ENCODE data around the gene GATA1. TPM values are rescaled to one million over a fixed set of nuclear protein-coding genes. Genes with fewer than 3 reads are reported as not detected.

Gene GATA1
- total RNA-seq, 1 experiment from 2014 or later = 0.34 TPM

DNA sequence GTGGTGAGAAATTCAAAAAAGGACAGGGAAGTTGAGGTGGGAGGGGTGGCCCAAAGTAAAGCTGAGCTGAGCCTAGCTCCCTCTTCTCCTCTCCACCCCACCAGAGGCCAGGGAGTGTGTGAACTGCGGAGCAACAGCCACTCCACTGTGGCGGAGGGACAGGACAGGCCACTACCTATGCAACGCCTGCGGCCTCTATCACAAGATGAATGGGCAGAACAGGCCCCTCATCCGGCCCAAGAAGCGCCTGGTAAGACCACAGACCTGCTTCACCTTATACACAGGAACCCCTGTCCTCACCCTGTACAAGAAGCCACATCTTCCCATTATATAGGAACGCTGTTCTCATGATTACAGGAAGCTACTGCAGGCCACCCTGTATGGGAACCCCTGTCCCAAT is 5.8 kb downstream of the GATA1 start:
- H2AFZ ChIP-seq (ENCODE audit: low read depth, low read length, poor library complexity, severe bottlenecking) = no peak overlapping the region
- TF ChIP-seq POLR2AphosphoS5 (IDR thresholded peaks at IDR 0.05; ENCODE audit: low read depth, low read length) = no peak
- TF ChIP-seq ELF1 (IDR thresholded peaks at IDR 0.05; ENCODE audit: borderline replicate concordance, low read depth) = no peak
- no peak for TF ChIP-seq EZH2phosphoT487 (IDR thresholded peaks at IDR 0.05; ENCODE audit: borderline replicate concordance)
- TF ChIP-seq SRF (IDR thresholded peaks at IDR 0.05; ENCODE audit: low read depth) = no peak
- TF ChIP-seq, protein P1, sequence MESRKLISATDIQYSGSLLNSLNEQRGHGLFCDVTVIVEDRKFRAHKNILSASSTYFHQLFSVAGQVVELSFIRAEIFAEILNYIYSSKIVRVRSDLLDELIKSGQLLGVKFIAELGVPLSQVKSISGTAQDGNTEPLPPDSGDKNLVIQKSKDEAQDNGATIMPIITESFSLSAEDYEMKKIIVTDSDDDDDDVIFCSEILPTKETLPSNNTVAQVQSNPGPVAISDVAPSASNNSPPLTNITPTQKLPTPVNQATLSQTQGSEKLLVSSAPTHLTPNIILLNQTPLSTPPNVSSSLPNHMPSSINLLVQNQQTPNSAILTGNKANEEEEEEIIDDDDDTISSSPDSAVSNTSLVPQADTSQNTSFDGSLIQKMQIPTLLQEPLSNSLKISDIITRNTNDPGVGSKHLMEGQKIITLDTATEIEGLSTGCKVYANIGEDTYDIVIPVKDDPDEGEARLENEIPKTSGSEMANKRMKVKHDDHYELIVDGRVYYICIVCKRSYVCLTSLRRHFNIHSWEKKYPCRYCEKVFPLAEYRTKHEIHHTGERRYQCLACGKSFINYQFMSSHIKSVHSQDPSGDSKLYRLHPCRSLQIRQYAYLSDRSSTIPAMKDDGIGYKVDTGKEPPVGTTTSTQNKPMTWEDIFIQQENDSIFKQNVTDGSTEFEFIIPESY (IDR thresholded peaks at IDR 0.05; ENCODE audit: extremely low read depth, insufficient replicate concordance, low read length) = no peak
- no peak for TF ChIP-seq FOSL1 (IDR thresholded peaks at IDR 0.05; ENCODE audit: low read depth)
- TF ChIP-seq, protein P2, sequence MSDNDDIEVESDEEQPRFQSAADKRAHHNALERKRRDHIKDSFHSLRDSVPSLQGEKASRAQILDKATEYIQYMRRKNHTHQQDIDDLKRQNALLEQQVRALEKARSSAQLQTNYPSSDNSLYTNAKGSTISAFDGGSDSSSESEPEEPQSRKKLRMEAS (IDR thresholded peaks at IDR 0.05) = no peak
- TF ChIP-seq, protein P3, sequence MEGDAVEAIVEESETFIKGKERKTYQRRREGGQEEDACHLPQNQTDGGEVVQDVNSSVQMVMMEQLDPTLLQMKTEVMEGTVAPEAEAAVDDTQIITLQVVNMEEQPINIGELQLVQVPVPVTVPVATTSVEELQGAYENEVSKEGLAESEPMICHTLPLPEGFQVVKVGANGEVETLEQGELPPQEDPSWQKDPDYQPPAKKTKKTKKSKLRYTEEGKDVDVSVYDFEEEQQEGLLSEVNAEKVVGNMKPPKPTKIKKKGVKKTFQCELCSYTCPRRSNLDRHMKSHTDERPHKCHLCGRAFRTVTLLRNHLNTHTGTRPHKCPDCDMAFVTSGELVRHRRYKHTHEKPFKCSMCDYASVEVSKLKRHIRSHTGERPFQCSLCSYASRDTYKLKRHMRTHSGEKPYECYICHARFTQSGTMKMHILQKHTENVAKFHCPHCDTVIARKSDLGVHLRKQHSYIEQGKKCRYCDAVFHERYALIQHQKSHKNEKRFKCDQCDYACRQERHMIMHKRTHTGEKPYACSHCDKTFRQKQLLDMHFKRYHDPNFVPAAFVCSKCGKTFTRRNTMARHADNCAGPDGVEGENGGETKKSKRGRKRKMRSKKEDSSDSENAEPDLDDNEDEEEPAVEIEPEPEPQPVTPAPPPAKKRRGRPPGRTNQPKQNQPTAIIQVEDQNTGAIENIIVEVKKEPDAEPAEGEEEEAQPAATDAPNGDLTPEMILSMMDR (IDR thresholded peaks at IDR 0.05 in 2 of 3, conservative IDR thresholded peaks at IDR 0.05 in 1 of 3; ENCODE audit: borderline replicate concordance in 1 of 3, insufficient read depth in 1 of 3, low read depth in 2 of 3, low read length in 2 of 3) = no peak
- TF ChIP-seq POLR2A (IDR thresholded peaks at IDR 0.05; ENCODE audit: borderline replicate concordance, extremely low read depth, insufficient read depth, insufficient read length) = no peak
- TF ChIP-seq, protein P4, sequence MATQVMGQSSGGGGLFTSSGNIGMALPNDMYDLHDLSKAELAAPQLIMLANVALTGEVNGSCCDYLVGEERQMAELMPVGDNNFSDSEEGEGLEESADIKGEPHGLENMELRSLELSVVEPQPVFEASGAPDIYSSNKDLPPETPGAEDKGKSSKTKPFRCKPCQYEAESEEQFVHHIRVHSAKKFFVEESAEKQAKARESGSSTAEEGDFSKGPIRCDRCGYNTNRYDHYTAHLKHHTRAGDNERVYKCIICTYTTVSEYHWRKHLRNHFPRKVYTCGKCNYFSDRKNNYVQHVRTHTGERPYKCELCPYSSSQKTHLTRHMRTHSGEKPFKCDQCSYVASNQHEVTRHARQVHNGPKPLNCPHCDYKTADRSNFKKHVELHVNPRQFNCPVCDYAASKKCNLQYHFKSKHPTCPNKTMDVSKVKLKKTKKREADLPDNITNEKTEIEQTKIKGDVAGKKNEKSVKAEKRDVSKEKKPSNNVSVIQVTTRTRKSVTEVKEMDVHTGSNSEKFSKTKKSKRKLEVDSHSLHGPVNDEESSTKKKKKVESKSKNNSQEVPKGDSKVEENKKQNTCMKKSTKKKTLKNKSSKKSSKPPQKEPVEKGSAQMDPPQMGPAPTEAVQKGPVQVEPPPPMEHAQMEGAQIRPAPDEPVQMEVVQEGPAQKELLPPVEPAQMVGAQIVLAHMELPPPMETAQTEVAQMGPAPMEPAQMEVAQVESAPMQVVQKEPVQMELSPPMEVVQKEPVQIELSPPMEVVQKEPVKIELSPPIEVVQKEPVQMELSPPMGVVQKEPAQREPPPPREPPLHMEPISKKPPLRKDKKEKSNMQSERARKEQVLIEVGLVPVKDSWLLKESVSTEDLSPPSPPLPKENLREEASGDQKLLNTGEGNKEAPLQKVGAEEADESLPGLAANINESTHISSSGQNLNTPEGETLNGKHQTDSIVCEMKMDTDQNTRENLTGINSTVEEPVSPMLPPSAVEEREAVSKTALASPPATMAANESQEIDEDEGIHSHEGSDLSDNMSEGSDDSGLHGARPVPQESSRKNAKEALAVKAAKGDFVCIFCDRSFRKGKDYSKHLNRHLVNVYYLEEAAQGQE (IDR thresholded peaks at IDR 0.05; ENCODE audit: low read depth) = no peak
- TF ChIP-seq SIN3A (IDR thresholded peaks at IDR 0.05; ENCODE audit: low read depth) = no peak
- no peaks in the 10 kb centered on the region for H3K9me3 ChIP-seq (ENCODE audit: control insufficient read depth in 1 of 2, insufficient read depth in 1 of 2, low read depth in 1 of 2, low read length in 2 of 2)
- ChIA-PET CTCF (no interaction called here), RAD21 (ENCODE audit: low non-redundant PET in 1 of 2, low total read pairs in 2 of 2, uncharacterized antibody in 2 of 2, unreplicated experiment in 2 of 2) (no interaction called here), POLR2A (no interaction called here)
- no peak for ATAC-seq
- no peak overlapping the region for H3K4me3 ChIP-seq (replicated peaks in 1 of 2; ENCODE audit: low read depth in 1 of 2, low read length in 2 of 2)
- no peaks in the 10 kb centered on the region for H4K20me1 ChIP-seq (ENCODE audit: insufficient read depth)
- DNase-seq (ENCODE audit: low read depth, low spot score) = no peak
- intact Hi-C loops (cut with micrococcal nuclease) = no loop called here
- H3K27me3 ChIP-seq (ENCODE audit: insufficient read depth, low read length) = no peaks in the 10 kb centered on the region
- H3K4me1 ChIP-seq (ENCODE audit: control insufficient read depth in 1 of 2, insufficient read depth in 2 of 2, low read length in 2 of 2) = peaks cover 11 to 19% of the 10 kb centered on the region in 2 experiments
- H3K27ac ChIP-seq (ENCODE audit: low read depth, low read length) = no peak overlapping the region
- no peak overlapping the region for H3K4me2 ChIP-seq (ENCODE audit: low read length)
- no peaks in the 10 kb centered on the region for H3K79me2 ChIP-seq (ENCODE audit: insufficient read depth, low read length)
- BruUV-seq (replicated peaks) = no TSS peak
- no peaks in the 10 kb centered on the region for H3K9me2 ChIP-seq (ENCODE audit: insufficient read depth)
- no peaks in the 10 kb centered on the region for H3K36me3 ChIP-seq (ENCODE audit: control insufficient read depth in 1 of 2, insufficient read depth in 2 of 2, low read length in 2 of 2)
- no peak overlapping the region for H3K9ac ChIP-seq (ENCODE audit: low read length)
